HepG2 (cell line): ENCODE measurements around the gene TFB1M. TPM values are rescaled to one million over a fixed set of nuclear protein-coding genes. Genes with fewer than 3 reads are reported as not detected.

ENCODE experiments used
- KMT2A ChIP-seq: sonication (generic); formaldehyde crosslinking; IDR thresholded peaks from 2 replicates; pipeline ENCODE4 v1.4.0; 2020; ENCODE audit warnings: missing genetic modification reagents
- MAFF ChIP-seq: IDR thresholded peaks from 2 replicates; pipeline ENCODE4 v1.6.1; 2011; ENCODE audit warnings: low read depth, low read length, improper control_type of control experiment
- MTF2 ChIP-seq: sonication (generic); formaldehyde crosslinking; IDR thresholded peaks from 2 replicates; pipeline ENCODE4 v1.5.0; 2020; ENCODE audit warnings: missing genetic modification reagents, borderline replicate concordance
- NAIF1 ChIP-seq: sonication (generic); formaldehyde crosslinking; IDR thresholded peaks from 2 replicates; pipeline ENCODE4 v1.5.0; 2020; ENCODE audit warnings: mild to moderate bottlenecking, missing genetic modification reagents, borderline replicate concordance
- NFE2L2 ChIP-seq: fragments of 150-350 bp; IDR thresholded peaks from 2 replicates; pipeline ENCODE4 v1.6.1; 2014; ENCODE audit warnings: low read length
- NR2F2 ChIP-seq: IDR thresholded peaks from 2 replicates; pipeline ENCODE4 v1.6.1; 2012; ENCODE audit warnings: low read depth, inconsistent platforms, borderline replicate concordance
- SETDB1 ChIP-seq: sonication (generic); formaldehyde crosslinking; IDR thresholded peaks from 2 replicates; pipeline ENCODE4 v1.5.1; 2020; ENCODE audit warnings: missing genetic modification reagents, mild to moderate bottlenecking, borderline replicate concordance
- SP5 ChIP-seq: IDR thresholded peaks from 2 replicates; pipeline ENCODE4 v1.6.1; 2016; ENCODE audit warnings: low read depth, borderline replicate concordance
- STAG1 ChIP-seq: sonication (generic); formaldehyde crosslinking; IDR thresholded peaks from 2 replicates; pipeline ENCODE4 v1.4.0; 2020; ENCODE audit warnings: missing genetic modification reagents
- TBP ChIP-seq: sonication (generic); formaldehyde crosslinking; IDR thresholded peaks from 2 replicates; pipeline ENCODE4 v1.5.0; 2020; ENCODE audit warnings: missing genetic modification reagents
- TMF1 ChIP-seq: sonication (generic); formaldehyde crosslinking; IDR thresholded peaks from 2 replicates; pipeline ENCODE4 v1.8.1; 2022; ENCODE audit warnings: low read depth, missing genetic modification reagents
- YEATS4 ChIP-seq: sonication (generic); formaldehyde crosslinking; IDR thresholded peaks from 2 replicates; pipeline ENCODE4 v1.4.0; 2020; ENCODE audit warnings: missing genetic modification reagents, borderline replicate concordance
- ZNF335 ChIP-seq: sonication (generic); formaldehyde crosslinking; IDR thresholded peaks from 2 replicates; pipeline ENCODE4 v1.4.0; 2020; ENCODE audit warnings: missing genetic modification reagents
- ZNF431 ChIP-seq: sonication (generic); formaldehyde crosslinking; IDR thresholded peaks from 2 replicates; pipeline ENCODE4 v1.9.0; 2022; ENCODE audit warnings: missing genetic modification reagents, low read depth, mild to moderate bottlenecking, borderline replicate concordance
- ZNF720 ChIP-seq: sonication (generic); formaldehyde crosslinking; IDR thresholded peaks from 2 replicates; pipeline ENCODE4 v1.4.0; 2020; ENCODE audit warnings: missing genetic modification reagents
- ZNF850 ChIP-seq: sonication (generic); formaldehyde crosslinking; conservative IDR thresholded peaks from 2 replicates; pipeline ENCODE4 v1.9.0; 2021; ENCODE audit warnings: mild to moderate bottlenecking, missing genetic modification reagents
- polyA plus RNA-seq, 8 experiments: library from polyadenylated mRNA; depleted of rRNA in 3 of 8; stranded (reverse) in 7 of 8; unstranded in 1 of 8; fragments of >200 nt; fragmentation: Illumina TruSeq in 4 of 8; extraction: Trizol in 4 of 8; gene quantifications; 2 replicates each; pipeline versions ENCODE4 v1.2.1 to v1.2.3, GENCODE V29; 2011 to 2016; ENCODE audit warnings: low read depth in 4 of 8, missing spikeins in 1 of 8, mixed read lengths in 1 of 8; ENCODE audit not compliant: insufficient read depth in 1 of 8
- total RNA-seq, 5 experiments: library from RNA; depleted of rRNA; stranded (reverse); fragments of >200 nt; fragmentation: Illumina TruSeq; extraction: Trizol; gene quantifications; 2 replicates each; pipeline ENCODE4 v1.2.3, GENCODE V29; 2016; ENCODE audit warnings: low read depth in 1 of 5
- TF ChIP-seq, protein P1 (sequence below): sonication (generic); formaldehyde crosslinking; IDR thresholded peaks from 2 replicates; pipeline ENCODE4 v1.5.1; 2020; ENCODE audit warnings: mild to moderate bottlenecking, missing genetic modification reagents
- TF ChIP-seq, protein P2 (sequence below): sonication (generic); formaldehyde crosslinking; IDR thresholded peaks from 2 replicates; pipeline ENCODE4 v1.4.0; 2020; ENCODE audit warnings: mild to moderate bottlenecking, missing genetic modification reagents
- TF ChIP-seq, protein P3 (sequence below): sonication (generic); formaldehyde crosslinking; IDR thresholded peaks from 2 replicates; pipeline ENCODE4 v1.4.0; 2020; ENCODE audit warnings: missing genetic modification reagents
- TF ChIP-seq, protein P4 (sequence below), 2 experiments: IDR thresholded peaks; 2 replicates each; pipeline ENCODE4 v1.6.1; 2011 to 2012; ENCODE audit warnings: low read length in 2 of 2, borderline replicate concordance in 1 of 2, low read depth in 1 of 2, mild to moderate bottlenecking in 1 of 2, moderate library complexity in 1 of 2
- TF ChIP-seq, protein P5 (sequence below): sonication (generic); formaldehyde crosslinking; IDR thresholded peaks from 2 replicates; pipeline ENCODE4 v1.8.0; 2022; ENCODE audit warnings: low read depth, missing genetic modification reagents

The TFB1M gene
- total and polyA plus RNA-seq, 2 of the 13 experiments (the other 11 are each of a cell fraction or from before 2014, with no cell fraction given) = 91.4 to 122 TPM

DNA sequence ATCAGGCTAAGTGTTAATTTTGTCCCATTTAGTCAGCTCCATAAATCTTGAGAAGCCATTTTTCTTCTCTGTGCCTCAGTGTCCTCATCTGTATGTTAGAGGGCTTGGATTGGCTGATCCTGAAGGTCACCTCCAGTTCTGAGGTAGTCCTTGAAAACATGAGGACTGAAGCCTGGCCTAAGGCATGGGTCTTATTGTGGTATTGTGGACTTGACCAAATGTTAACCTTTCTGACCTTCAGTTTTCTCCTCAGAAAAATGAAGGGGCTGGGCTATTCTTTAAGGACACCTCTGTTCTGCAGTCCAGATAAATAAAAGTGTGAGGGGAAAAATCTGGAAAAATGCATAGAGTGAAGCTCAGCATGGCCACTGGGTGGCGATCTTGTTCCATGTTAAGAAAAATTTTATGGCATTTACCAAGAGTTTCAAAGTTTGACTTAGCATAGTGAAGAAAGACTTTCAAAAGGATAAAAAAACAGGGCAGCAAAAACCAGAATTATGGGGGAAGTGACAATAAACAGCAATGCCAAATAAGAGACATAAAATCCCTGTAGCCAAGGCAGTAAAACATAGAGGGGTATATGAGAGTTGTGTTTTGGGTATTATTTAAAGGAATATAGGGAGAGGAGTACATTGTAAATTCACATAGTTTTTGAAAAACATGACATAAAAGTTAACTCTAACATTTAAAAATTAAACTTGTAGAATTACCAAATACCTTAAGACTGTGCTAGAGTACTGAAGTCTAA lies 13.2 kb upstream of the TFB1M start (continued):
- TF ChIP-seq, protein P1, sequence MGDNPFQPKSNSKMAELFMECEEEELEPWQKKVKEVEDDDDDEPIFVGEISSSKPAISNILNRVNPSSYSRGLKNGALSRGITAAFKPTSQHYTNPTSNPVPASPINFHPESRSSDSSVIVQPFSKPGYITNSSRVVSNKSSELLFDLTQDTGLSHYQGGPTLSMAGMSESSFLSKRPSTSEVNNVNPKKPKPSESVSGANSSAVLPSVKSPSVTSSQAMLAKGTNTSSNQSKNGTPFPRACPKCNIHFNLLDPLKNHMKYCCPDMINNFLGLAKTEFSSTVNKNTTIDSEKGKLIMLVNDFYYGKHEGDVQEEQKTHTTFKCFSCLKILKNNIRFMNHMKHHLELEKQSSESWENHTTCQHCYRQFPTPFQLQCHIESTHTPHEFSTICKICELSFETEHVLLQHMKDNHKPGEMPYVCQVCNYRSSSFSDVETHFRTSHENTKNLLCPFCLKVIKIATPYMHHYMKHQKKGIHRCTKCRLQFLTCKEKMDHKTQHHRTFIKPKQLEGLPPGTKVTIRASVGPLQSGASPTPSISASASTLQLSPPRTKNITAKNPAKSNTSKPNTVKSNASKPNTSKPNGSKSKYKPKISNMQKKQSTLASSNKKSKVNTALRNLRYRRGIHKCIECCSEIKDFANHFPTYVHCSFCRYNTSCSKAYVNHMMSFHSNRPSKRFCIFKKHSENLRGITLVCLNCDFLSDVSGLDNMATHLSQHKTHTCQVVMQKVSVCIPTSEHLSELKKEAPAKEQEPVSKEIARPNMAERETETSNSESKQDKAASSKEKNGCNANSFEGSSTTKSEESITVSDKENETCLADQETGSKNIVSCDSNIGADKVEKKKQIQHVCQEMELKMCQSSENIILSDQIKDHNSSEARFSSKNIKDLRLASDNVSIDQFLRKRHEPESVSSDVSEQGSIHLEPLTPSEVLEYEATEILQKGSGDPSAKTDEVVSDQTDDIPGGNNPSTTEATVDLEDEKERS (CRISPR knock-in tag) = 0 out of 2 replicates have a peak, but pooled peaks have one; percentile 23
- TF ChIP-seq, protein P2, sequence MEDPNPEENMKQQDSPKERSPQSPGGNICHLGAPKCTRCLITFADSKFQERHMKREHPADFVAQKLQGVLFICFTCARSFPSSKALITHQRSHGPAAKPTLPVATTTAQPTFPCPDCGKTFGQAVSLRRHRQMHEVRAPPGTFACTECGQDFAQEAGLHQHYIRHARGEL = no peak
- TF ChIP-seq TBP (CRISPR knock-in tag) (no peak), NFE2L2 (no peak), ZNF335 (CRISPR knock-in tag) (peak; percentile 22; the same call in 1 of the 2 replicates), STAG1 (CRISPR knock-in tag) (peak; percentile 83), YEATS4 (CRISPR knock-in tag) (no peak), MTF2 (CRISPR knock-in tag) (no peak), SETDB1 (CRISPR knock-in tag) (no peak), MAFF (0 out of 2 replicates have a peak, but pooled peaks have one; percentile 24), NR2F2 (peak; percentile 20; the same call in 1 of the 2 replicates), KMT2A (CRISPR knock-in tag) (no peak), ZNF850 (no peak), ZNF431 (CRISPR knock-in tag) (0 out of 2 replicates have a peak, but pooled peaks have one; percentile 55), SP5 (CRISPR knock-in tag) (no peak), ZNF720 (no peak), NAIF1 (CRISPR knock-in tag) (no peak), TMF1 (CRISPR knock-in tag) (no peak)
- TF ChIP-seq, protein P3, sequence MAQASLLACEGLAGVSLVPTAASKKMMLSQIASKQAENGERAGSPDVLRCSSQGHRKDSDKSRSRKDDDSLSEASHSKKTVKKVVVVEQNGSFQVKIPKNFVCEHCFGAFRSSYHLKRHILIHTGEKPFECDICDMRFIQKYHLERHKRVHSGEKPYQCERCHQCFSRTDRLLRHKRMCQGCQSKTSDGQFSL (CRISPR knock-in tag) = no peak; the same call in 1 of the 2 replicates
- TF ChIP-seq, protein P4, sequence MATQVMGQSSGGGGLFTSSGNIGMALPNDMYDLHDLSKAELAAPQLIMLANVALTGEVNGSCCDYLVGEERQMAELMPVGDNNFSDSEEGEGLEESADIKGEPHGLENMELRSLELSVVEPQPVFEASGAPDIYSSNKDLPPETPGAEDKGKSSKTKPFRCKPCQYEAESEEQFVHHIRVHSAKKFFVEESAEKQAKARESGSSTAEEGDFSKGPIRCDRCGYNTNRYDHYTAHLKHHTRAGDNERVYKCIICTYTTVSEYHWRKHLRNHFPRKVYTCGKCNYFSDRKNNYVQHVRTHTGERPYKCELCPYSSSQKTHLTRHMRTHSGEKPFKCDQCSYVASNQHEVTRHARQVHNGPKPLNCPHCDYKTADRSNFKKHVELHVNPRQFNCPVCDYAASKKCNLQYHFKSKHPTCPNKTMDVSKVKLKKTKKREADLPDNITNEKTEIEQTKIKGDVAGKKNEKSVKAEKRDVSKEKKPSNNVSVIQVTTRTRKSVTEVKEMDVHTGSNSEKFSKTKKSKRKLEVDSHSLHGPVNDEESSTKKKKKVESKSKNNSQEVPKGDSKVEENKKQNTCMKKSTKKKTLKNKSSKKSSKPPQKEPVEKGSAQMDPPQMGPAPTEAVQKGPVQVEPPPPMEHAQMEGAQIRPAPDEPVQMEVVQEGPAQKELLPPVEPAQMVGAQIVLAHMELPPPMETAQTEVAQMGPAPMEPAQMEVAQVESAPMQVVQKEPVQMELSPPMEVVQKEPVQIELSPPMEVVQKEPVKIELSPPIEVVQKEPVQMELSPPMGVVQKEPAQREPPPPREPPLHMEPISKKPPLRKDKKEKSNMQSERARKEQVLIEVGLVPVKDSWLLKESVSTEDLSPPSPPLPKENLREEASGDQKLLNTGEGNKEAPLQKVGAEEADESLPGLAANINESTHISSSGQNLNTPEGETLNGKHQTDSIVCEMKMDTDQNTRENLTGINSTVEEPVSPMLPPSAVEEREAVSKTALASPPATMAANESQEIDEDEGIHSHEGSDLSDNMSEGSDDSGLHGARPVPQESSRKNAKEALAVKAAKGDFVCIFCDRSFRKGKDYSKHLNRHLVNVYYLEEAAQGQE (IDR thresholded peaks at IDR 0.05; ENCODE audit: borderline replicate concordance in 1 of 2, low read depth in 1 of 2, low read length in 2 of 2) = peak in 1 of 2 experiments; percentile 46; a peak in 1 of 4 replicates
- TF ChIP-seq, protein P5, sequence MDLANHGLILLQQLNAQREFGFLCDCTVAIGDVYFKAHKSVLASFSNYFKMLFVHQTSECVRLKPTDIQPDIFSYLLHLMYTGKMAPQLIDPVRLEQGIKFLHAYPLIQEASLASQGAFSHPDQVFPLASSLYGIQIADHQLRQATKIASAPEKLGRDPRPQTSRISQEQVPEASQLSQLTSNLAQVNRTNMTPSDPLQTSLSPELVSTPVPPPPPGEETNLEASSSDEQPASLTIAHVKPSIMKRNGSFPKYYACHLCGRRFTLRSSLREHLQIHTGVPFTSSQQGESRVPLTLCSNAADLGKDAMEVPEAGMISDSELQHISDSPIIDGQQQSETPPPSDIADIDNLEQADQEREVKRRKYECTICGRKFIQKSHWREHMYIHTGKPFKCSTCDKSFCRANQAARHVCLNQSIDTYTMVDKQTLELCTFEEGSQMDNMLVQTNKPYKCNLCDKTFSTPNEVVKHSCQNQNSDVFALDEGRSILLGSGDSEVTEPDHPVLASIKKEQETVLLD (CRISPR knock-in tag) = no peak
